Ishikawa (cell line): ENCODE data around the gene ACSBG1.
A peak's percentile ranks its signal among the peaks of the same experiment; 100 is the strongest.

Experiments
- CEBPB ChIP-seq: IDR thresholded peaks from 2 replicates; pipeline ENCODE4 v1.6.1; 2012
- CREB1 ChIP-seq: IDR thresholded peaks from 2 replicates; pipeline ENCODE4 v1.6.1; 2012; ENCODE audit warnings: low read depth
- EGR1 ChIP-seq: IDR thresholded peaks from 2 replicates; pipeline ENCODE4 v1.6.1; 2012
- EP300 ChIP-seq: IDR thresholded peaks from 2 replicates; pipeline ENCODE4 v1.6.1; 2012; ENCODE audit warnings: borderline replicate concordance
- FOXM1 ChIP-seq: IDR thresholded peaks from 2 replicates; pipeline ENCODE4 v1.6.1; 2012; ENCODE audit warnings: low read depth, borderline replicate concordance
- NFIC ChIP-seq: IDR thresholded peaks from 2 replicates; pipeline ENCODE4 v1.6.1; 2012
- RAD21 ChIP-seq: IDR thresholded peaks from 2 replicates; pipeline ENCODE4 v1.6.1; 2012; ENCODE audit warnings: low read depth
- TAF1 ChIP-seq: IDR thresholded peaks from 2 replicates; pipeline ENCODE4 v1.6.1; 2012; ENCODE audit warnings: low read depth, mild to moderate bottlenecking
- TCF12 ChIP-seq: IDR thresholded peaks from 2 replicates; pipeline ENCODE4 v1.6.1; 2012; ENCODE audit warnings: low read depth
- TEAD4 ChIP-seq: IDR thresholded peaks from 2 replicates; pipeline ENCODE4 v1.6.1; 2012
- USF1 ChIP-seq: IDR thresholded peaks from 2 replicates; pipeline ENCODE4 v1.6.1; 2012
- YY1 ChIP-seq: IDR thresholded peaks from 2 replicates; pipeline ENCODE4 v1.6.1; 2012; ENCODE audit warnings: low read depth
- ZBTB7A ChIP-seq: IDR thresholded peaks from 2 replicates; pipeline ENCODE4 v1.6.1; 2012; ENCODE audit warnings: low read depth
- TF ChIP-seq, protein P1 (sequence below): IDR thresholded peaks from 2 replicates; pipeline ENCODE4 v1.6.1; 2012; ENCODE audit warnings: low read depth, mild to moderate bottlenecking
- TF ChIP-seq, protein P2 (sequence below): IDR thresholded peaks from 2 replicates; pipeline ENCODE4 v1.6.1; 2012

ACSBG1 gene

GRCh38 chr15:78195735-78196201 is 38.6 kb downstream of the ACSBG1 start:
- TF ChIP-seq RAD21 (peak; percentile 86), ZBTB7A (no peak), NFIC (no peak), TCF12 (no peak), FOXM1 (no peak), EGR1 (no peak), YY1 (0 out of 2 replicates have a peak, but pooled peaks have one; percentile 22), EP300 (no peak), TAF1 (no peak), TEAD4 (no peak), USF1 (no peak)
- TF ChIP-seq, protein P1, sequence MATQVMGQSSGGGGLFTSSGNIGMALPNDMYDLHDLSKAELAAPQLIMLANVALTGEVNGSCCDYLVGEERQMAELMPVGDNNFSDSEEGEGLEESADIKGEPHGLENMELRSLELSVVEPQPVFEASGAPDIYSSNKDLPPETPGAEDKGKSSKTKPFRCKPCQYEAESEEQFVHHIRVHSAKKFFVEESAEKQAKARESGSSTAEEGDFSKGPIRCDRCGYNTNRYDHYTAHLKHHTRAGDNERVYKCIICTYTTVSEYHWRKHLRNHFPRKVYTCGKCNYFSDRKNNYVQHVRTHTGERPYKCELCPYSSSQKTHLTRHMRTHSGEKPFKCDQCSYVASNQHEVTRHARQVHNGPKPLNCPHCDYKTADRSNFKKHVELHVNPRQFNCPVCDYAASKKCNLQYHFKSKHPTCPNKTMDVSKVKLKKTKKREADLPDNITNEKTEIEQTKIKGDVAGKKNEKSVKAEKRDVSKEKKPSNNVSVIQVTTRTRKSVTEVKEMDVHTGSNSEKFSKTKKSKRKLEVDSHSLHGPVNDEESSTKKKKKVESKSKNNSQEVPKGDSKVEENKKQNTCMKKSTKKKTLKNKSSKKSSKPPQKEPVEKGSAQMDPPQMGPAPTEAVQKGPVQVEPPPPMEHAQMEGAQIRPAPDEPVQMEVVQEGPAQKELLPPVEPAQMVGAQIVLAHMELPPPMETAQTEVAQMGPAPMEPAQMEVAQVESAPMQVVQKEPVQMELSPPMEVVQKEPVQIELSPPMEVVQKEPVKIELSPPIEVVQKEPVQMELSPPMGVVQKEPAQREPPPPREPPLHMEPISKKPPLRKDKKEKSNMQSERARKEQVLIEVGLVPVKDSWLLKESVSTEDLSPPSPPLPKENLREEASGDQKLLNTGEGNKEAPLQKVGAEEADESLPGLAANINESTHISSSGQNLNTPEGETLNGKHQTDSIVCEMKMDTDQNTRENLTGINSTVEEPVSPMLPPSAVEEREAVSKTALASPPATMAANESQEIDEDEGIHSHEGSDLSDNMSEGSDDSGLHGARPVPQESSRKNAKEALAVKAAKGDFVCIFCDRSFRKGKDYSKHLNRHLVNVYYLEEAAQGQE = no peak

DNA sequence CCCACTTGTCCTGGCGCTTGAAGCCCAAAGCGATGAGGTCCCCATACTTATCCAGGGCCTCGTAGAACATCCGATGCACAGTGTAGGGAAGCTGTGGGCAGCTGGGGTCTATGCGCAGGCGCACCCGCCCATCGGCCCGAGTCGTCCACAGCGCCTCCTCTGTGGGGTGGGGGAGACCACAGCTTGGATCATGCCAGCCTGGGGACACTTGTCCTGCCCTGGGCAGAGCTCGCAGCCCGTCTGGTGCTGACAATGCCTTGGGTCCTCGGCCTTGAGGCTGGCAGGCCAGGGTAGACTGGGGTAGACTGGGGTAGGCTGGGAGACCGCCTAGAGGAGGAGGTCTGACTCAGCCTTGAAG is 39.8 kb downstream of the ACSBG1 start:
- TF ChIP-seq TCF12 (no peak), EP300 (no peak), CEBPB (no peak), YY1 (no peak), TEAD4 (no peak)
- TF ChIP-seq, protein P2, sequence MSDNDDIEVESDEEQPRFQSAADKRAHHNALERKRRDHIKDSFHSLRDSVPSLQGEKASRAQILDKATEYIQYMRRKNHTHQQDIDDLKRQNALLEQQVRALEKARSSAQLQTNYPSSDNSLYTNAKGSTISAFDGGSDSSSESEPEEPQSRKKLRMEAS = no peak

GRCh38 chr15:78193731-78194567 is 40.4 kb downstream of the ACSBG1 start:
- TF ChIP-seq, protein P1 = no peak
- TF ChIP-seq TCF12 (no peak), TEAD4 (no peak), CEBPB (no peak), NFIC (no peak), ZBTB7A (no peak), YY1 (no peak)

DNA sequence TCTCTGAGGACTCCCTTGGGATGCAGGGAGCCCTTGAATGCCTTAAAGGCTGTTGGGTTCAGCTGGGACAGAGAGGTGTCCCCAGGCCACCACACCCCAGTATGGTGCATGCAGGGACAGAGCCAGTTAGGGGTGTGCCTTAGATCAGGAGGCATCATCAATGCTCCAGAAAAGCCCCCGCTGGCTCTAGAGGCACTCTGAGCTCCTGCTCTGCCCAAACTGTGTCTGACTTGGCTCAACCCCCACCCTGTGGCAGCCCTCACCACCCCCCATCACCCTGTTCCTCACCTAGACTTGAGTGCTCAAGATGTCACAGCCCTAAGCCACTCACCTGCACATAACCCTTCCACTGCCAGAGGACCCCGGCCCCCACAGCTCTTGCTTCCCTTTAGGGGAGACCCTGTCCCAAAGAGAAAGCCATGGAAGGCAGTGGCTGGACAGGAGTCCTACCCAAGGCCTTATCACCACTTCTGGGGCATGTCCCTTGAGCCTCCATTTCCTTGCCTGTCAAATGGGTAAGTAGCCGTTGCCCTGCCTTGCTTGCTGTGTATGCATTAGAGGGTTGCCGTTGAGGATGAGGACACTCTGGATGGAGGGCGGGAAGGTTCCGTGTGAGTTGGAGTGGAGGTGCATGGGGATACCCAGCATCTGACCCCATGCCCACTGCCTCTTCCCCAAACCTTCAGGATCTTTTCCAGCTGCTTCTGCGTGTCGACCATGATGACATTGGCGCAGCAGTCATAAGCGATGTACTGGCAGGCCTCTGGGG is 41.4 kb downstream of the ACSBG1 start:
- no peak for TF ChIP-seq CREB1
- TF ChIP-seq USF1 = no peak
- no peak for TF ChIP-seq NFIC
- TF ChIP-seq CEBPB = no peak

GRCh38 chr15:78182821-78183220 is 51.5 kb downstream of the ACSBG1 start:
- TF ChIP-seq NFIC = no peak
- no peak for TF ChIP-seq RAD21
- TF ChIP-seq, protein P1 = no peak
- TF ChIP-seq ZBTB7A = no peak
- TF ChIP-seq CREB1 = no peak
- TF ChIP-seq TEAD4 = no peak
- no peak for TF ChIP-seq USF1
- TF ChIP-seq FOXM1 = no peak
- TF ChIP-seq EGR1 = no peak
- no peak for TF ChIP-seq EP300
- no peak for TF ChIP-seq YY1
